HG03565 (cell line): ENCODE data around the gene KLF2.

Experiments
- ATAC-seq: cut with Tn5 transposase; IDR thresholded peaks from one replicate; pipeline ENCODE4 v1.9.1; 2021; ENCODE audit warnings: mild to moderate bottlenecking, moderate library complexity; ENCODE audit not compliant: unreplicated experiment

KLF2 gene

GRCh38 chr19:16375157-16375935 is 50.7 kb downstream of the KLF2 start:
- ATAC-seq, result no peak

- ATAC-seq, result no peak
Observed at GRCh38 chr19:16375936-16376185, 51.2 kb downstream of the KLF2 start.

- no peak for ATAC-seq
Observed at GRCh38 chr19:16376241-16376640, 51.6 kb downstream of the KLF2 start.

- ATAC-seq, result no peak
Observed at GRCh38 chr19:16376649-16377048, 52.0 kb downstream of the KLF2 start.

GRCh38 chr19:16377521-16377920 is 52.9 kb downstream of the KLF2 start:
- ATAC-seq, result no peak
